Cerebellar nuclear complex (tissue), 1 donor: Measurements from ENCODE around the gene DZIP1L.
A peak's percentile ranks its signal among the peaks of the same experiment; 100 is the strongest.

Source experiments
- DNase-seq, 2 experiments: peaks; one replicate each; lab custom pipeline; 2025; lab: John Stamatoyannopoulos, UW

Gene DZIP1L

GRCh38 chr3:138068046-138068445, 47.4 kb downstream of the DZIP1L start:
- no peak for DNase-seq

- no peak for DNase-seq
Measured at GRCh38 chr3:138066972-138067371, 48.4 kb downstream of the DZIP1L start.

- DNase-seq, result no peak
Measured at GRCh38 chr3:138066383-138066782, 49.0 kb downstream of the DZIP1L start.

GRCh38 chr3:138065949-138066348, 49.5 kb downstream of the DZIP1L start:
- no peak for DNase-seq

- no peak for DNase-seq
Measured at GRCh38 chr3:138063416-138063815, 52.0 kb downstream of the DZIP1L start.

GRCh38 chr3:138062626-138063025, 52.8 kb downstream of the DZIP1L start:
- DNase-seq, result no peak

GRCh38 chr3:138062037-138062436, 53.4 kb downstream of the DZIP1L start:
- DNase-seq, result no peak

- no peak for DNase-seq
Measured at GRCh38 chr3:138060792-138061191, 54.6 kb downstream of the DZIP1L start.

GRCh38 chr3:138059261-138059660, 56.1 kb downstream of the DZIP1L start:
- no peak for DNase-seq

GRCh38 chr3:138057384-138057783, 58.0 kb downstream of the DZIP1L start:
- DNase-seq, result no peak

GRCh38 chr3:138054057-138054456, 61.4 kb downstream of the DZIP1L start:
- DNase-seq, result no peak

- peak in 1 of 2 experiments; percentile 6 for DNase-seq
Measured at GRCh38 chr3:138051947-138052802, 63.2 kb downstream of the DZIP1L start.

- no peak for DNase-seq
Measured at GRCh38 chr3:138049157-138049919, 66.1 kb downstream of the DZIP1L start.

- DNase-seq, result no peak
Measured at GRCh38 chr3:138047596-138048158, 67.7 kb downstream of the DZIP1L start.

GRCh38 chr3:138046955-138047354, 68.5 kb downstream of the DZIP1L start:
- no peak for DNase-seq

GRCh38 chr3:138046085-138046484, 69.3 kb downstream of the DZIP1L start:
- no peak for DNase-seq

GRCh38 chr3:138043266-138044029, 72.0 kb downstream of the DZIP1L start:
- DNase-seq, result no peak

- no peak for DNase-seq
Measured at GRCh38 chr3:138042043-138042442, 73.4 kb downstream of the DZIP1L start.

- DNase-seq, result no peak
Measured at GRCh38 chr3:138038725-138039462, 76.5 kb downstream of the DZIP1L start.

GRCh38 chr3:138036572-138036971, 78.8 kb downstream of the DZIP1L start:
- DNase-seq, result no peak

- no peak for DNase-seq
Measured at GRCh38 chr3:138034918-138035317, 80.5 kb downstream of the DZIP1L start.
